Measurements from ENCODE around the gene WLS.

DNA sequence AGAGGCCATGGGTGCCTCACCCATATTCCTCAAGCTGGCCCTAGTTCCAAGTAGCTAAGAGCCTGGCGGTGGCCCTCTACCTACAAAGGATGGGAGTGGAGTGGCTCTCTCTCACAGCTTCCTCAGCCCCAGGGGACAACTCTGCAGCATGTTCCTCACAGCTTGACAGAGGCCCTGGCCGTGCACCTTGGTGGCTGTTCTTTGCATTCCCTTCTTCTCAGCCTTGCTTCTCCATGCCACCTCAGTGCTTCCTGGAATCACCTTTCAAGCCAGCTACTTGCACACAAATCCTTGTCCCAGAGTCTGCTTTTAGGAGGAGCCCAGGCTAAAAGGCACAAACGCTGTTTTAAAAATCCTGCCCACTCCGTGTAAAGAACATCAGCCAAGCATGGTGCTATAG, 112.9 kb downstream of the WLS start:
- TF ChIP-seq GATA2 (IDR thresholded peaks at IDR 0.05; ENCODE audit: low read depth, low read length): no peak
- no peak for TF ChIP-seq GATA3 (IDR thresholded peaks at IDR 0.05; ENCODE audit: low read depth, low read length)
